ENCODE results near the gene TAF11L7. TPM values are rescaled to one million over a fixed set of nuclear protein-coding genes. Genes with fewer than 3 reads are reported as not detected.

TAF11L7 gene
- total and polyA plus RNA-seq, 2 donors (not counting 1 experiment from before 2014, with no cell fraction given), result not detected

Other genes with a start within 250 kb of the TAF11L7 start
- gene TAF11L2, start 87.5 kb downstream of the TAF11L7 start, total RNA-seq, result not detected in 2 replicates
- gene TAF11L2, start 87.5 kb downstream of the TAF11L7 start, polyA plus RNA-seq, result not detected in 2 replicates
- not detected in 2 replicates for gene TAF11L3, start 67.4 kb downstream of the TAF11L7 start, total RNA-seq
- gene TAF11L3, start 67.4 kb downstream of the TAF11L7 start, polyA plus RNA-seq, result not detected in 2 replicates
- not detected in 2 replicates for gene TAF11L4, start 64.0 kb downstream of the TAF11L7 start, total RNA-seq
- gene TAF11L4, start 64.0 kb downstream of the TAF11L7 start, polyA plus RNA-seq, result not detected in 2 replicates
- gene TAF11L5, start 60.5 kb downstream of the TAF11L7 start, total RNA-seq, result not detected in 2 replicates
- gene TAF11L5, start 60.5 kb downstream of the TAF11L7 start, polyA plus RNA-seq, result not detected in 2 replicates
- gene TAF11L6, start 57.1 kb downstream of the TAF11L7 start, total RNA-seq, result not detected in 2 replicates
- not detected in 2 replicates for gene TAF11L6, start 57.1 kb downstream of the TAF11L7 start, polyA plus RNA-seq
- gene TAF11L8, start 5.2 kb upstream of the TAF11L7 start, total RNA-seq, result not detected in 2 replicates
- not detected in 2 replicates for gene TAF11L8, start 5.2 kb upstream of the TAF11L7 start, polyA plus RNA-seq
- not detected in 2 replicates for gene TAF11L9, start 8.6 kb upstream of the TAF11L7 start, total RNA-seq
- gene TAF11L9, start 8.6 kb upstream of the TAF11L7 start, polyA plus RNA-seq, result not detected in 2 replicates
- gene TAF11L10, start 12.1 kb upstream of the TAF11L7 start, total RNA-seq, result not detected in 2 replicates
- gene TAF11L10, start 12.1 kb upstream of the TAF11L7 start, polyA plus RNA-seq, result not detected in 2 replicates
- not detected in 2 replicates for gene TAF11L11, start 18.4 kb upstream of the TAF11L7 start, total RNA-seq
- not detected in 2 replicates for gene TAF11L11, start 18.4 kb upstream of the TAF11L7 start, polyA plus RNA-seq
- gene TAF11L12, start 24.6 kb upstream of the TAF11L7 start, total RNA-seq, result not detected in 2 replicates
- not detected in 2 replicates for gene TAF11L12, start 24.6 kb upstream of the TAF11L7 start, polyA plus RNA-seq
- gene TAF11L13, start 46.3 kb upstream of the TAF11L7 start, total RNA-seq, result not detected in 2 replicates
- not detected in 2 replicates for gene TAF11L13, start 46.3 kb upstream of the TAF11L7 start, polyA plus RNA-seq
- not detected in 2 replicates for gene TAF11L14, start 48.7 kb upstream of the TAF11L7 start, total RNA-seq
- gene TAF11L14, start 48.7 kb upstream of the TAF11L7 start, polyA plus RNA-seq, result not detected in 2 replicates

Measured in fibroblast of lung (primary cell).